ENCODE results near the gene BCKDK. TPM values are rescaled to one million over a fixed set of nuclear protein-coding genes. Genes with fewer than 3 reads are reported as not detected.
"Not testable (repeated sequence)": the region's sequence is repeated elsewhere in the genome, so short reads cannot be mapped to it uniquely, and the experiment has no call there.

Gene BCKDK
- total RNA-seq, 1 donor from 2014 or later: 21.5 TPM

DNA sequence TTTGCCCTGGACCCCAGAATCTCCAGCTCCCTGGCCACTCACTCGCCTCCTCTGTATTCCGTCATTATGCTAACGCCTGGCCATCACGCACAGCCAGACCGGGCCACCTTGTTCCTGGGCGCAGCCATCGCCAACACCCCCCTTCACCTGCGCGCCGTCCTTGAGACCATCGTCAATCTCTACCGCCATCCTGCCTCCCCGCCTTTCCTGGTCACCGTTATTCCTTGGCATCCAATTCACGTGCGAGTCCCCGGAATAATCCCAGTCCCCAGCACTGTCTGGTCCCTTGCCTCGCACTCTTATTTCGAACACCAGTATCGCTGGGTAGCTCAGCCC, 14.1 kb upstream of the BCKDK start:
- intact Hi-C loops (cut with micrococcal nuclease): loop anchor here (1.0 kb wide), 7 partner anchors 20 to 172 kb away; partner anchors contain the start of genes FUS, HSD3B7, KAT8 and STX4

DNA sequence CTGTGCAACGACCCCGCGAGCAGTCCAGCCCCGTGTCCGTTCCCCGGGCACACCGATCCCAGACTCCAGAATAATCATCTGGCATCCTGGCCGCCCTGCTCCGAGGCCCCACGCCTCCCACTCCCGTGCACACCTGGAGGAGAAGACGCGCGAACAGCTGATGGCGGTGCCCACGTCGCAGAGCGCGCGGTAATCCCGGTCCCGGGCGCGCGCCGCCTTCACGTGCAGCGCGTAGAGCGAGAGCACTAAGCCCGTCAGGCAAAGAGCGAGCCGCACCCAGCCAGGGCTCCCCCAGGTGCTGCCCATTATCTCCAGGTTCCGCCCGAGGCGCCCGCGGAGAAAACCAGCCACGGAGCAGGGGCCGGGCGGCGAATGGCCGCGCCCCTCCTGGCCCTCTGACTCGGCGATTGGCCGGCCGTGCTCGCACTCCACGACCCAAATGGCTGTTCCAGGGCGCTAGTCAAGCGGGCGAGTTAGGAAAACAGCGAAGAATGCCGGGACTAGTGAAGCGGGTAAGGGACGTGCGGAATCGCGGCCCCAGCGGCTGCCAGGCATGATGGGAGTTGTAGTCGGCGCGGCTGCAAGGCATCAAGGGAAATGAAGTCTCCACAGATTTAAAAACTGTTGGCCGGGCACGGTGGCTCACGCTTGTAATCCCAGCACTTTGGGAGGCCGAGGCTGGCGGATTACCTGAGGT, 13.6 kb upstream of the BCKDK start, which contains the start of gene VKORC1:
VKORC1 (minus strand) TSS at position 374 of the 697 bp plus-strand sequence; CDS start at position 306, 68 bp downstream.
- intact Hi-C loops (cut with micrococcal nuclease): loop anchor here (1.0 kb wide), 7 partner anchors 20 to 172 kb away; partner anchors contain the start of genes FUS, HSD3B7, KAT8 and STX4

DNA sequence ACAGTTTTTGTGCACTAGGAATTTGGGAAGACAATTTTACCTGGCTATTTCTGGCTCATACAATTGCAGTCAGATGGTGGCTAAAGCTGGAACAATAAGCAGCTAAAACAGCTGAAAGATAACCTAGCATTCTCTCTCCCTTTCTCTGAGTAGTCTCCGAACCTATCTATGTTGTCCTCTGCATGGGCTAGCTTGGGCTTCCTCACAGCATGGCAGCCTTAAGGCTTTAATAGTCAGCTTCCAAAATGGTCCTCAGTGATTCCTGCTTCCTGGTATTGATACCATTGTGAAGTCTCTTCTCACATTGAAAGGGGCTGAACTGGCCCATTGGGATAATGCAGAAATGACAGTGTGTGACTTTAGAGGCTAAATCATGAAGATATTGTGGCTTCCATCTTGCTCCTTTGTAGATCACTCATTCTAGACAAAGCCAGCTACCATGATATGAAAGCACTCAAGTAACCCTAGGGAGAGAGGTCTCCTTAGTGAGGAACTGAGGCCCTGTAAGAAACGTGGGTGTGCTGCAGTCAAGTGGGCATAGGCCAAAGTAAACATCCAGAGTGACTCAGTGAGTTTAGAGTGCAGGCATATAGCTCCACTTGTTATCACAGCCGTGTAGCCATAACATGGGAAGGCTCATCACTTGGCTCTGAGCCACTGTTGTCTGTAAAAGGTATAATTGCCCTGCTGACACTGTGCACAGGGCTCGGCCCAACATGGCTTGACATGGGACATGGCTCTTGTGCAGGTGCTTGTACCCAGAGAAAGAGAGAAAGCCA, 8.1 kb upstream of the BCKDK start:
- intact Hi-C loops (cut with micrococcal nuclease): no loop called here

DNA sequence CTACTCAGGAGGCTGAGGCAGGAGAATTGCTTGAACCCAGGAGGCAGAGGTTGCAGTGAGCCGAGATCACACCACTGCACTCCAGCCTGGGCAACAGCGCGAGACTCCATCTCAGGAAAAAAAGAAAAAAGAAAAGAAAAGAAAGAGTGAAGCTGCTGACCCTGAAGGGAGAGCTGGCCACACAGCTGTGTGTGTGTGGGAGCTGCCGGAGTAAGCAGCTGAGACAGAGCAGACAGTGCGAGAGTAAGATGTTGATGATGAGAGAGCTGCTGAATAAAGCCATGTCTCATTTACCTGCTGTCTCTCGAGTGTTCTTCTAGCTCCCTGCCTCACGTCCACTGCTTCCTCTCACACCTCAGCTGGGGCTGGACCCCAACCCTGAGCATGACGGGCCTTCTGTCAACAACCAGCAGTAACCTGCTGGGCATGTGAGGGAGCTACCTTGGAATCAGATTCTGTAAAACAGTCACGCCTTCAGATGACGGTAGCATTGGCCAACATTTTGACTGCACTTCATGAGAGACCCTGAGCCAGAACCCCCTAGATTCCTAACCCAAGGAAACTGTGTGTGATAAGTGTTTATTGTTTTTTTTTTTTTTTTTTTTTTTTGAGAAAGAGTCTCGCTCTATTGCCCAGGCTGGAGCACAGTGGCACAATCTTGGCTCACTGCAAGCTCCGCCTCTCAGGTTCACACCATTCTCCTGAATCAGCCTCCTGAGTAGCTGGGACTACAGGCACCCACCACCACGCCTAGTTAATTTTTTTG, 7.1 kb upstream of the BCKDK start:
- intact Hi-C loops (cut with micrococcal nuclease): not testable (repeated sequence)

DNA sequence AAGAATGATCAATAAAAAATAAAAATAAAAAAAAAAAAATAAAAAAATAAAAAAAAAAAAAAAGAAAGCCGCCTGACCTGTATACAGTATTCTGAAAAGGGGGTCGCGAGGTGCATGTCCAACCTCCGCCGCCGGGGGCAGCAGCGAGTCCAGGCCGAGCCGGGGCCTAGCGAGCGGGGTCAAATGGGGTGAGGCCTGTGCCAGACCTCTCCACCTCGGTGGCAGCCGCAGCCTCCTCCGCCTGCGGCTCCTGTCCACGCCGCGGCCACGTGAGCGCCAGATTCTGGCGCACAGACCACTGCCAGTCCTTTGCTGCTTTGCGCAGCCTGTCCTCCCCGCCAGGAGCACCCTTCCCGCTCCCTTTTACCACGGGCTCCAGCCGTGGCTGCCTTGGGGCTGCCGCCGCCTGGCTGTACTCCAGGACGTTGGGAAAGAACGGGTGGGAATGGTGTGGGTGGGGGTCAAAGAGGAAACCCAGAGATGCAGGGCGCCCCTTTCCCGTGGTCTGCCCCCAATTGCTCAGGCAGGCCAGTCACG, 2.4 kb upstream of the BCKDK start:
- intact Hi-C loops (cut with micrococcal nuclease): no loop called here

DNA sequence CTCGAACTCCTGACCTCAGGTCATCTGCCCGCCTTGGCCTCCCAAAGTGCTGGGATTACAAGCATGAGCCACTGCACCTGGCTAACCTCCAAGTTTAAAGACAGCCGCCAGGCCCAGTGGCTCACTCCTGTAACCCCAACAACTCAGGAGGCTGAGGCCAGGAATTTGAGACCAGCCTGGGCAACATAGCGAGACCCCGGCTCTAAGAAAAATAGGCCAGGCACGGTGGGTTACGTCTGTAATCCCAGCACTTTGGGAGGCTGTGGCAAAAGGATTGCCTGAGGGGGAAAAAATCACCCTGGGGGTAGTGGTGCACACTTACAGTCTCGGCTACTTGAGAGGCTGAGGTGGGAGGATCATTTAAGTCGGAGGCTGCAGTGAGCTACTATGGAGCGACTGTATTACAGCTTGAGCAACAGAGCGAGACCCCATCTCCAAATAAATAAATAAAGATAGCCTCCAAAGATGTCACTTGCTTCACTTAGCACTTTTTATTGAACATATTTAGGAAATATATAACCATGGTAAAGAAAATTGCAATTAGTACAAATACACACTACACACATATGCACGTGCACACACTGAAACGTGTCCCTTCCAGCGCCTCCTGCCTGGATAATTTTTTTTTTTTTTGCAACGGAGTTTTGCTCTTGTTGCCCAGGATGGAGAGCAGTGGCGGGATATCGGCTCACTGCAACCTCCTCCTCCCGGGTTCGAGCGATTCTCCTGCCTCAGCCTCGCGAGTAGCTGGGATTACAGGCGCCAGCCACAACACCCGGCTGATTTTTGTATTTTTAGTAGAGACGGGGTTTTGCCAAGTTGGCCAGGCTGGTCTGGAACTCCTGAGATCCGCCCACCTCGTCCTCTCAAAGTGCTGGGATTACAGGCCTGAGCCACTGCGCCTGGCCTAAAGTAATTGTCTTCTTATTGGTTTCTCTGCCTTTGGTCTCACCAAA, 1.4 kb upstream of the BCKDK start:
- intact Hi-C loops (cut with micrococcal nuclease): no loop called here

DNA sequence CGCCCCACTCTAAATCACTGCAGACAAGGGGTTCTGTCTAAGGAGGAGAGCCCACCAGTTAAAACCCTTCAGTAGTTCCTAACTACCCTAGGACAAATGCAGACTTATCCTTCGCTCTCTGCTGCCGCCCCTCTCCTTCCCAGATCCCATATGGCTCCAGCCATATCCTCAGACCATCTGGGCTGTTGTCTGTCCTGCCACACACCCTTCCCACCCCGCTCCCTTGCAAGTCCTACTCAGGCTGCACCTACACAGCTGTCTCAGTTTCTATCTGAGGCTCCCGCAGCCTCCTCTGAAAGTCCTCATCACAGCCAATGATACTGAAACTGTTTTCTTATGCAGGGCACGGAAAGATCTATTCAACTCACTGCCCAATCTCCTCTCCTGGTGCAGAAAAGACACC, 720 bp upstream of the BCKDK start:
- intact Hi-C loops (cut with micrococcal nuclease): no loop called here

DNA sequence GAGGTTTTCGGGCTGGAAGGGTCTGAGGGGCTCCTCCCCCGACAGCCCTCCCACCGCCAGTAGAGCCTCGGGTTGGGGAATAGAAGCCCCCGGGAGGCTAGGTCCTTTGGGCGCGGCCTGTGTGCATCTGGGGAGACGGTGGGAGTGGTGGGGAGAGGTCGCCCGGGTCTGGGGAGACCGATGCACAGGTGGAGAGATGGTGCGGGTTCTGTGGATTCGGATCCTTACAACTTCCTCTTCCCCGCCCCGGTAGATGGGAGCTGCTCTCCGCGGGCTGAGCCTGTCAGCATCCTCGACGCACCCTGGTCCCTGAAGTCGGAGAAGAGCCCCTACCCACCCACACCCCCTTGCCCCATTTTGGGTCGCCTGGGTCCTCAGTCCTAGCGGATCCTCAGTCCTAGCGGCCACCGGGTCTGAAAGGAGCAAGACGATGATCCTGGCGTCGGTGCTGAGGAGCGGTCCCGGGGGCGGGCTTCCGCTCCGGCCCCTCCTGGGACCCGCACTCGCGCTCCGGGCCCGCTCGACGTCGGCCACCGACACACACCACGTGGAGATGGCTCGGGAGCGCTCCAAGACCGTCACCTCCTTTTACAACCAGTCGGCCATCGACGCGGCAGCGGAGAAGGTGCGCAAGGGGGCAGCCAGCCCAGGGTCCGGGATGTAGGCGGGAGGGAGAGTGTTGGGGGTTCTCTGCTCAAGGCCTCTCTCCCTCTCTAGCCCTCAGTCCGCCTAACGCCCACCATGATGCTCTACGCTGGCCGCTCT, 790 bp downstream of the BCKDK start:
- intact Hi-C loops (cut with micrococcal nuclease): loop anchor here (2.0 kb wide), 1 partner anchor 34 kb away; no protein-coding TSS in a partner anchor

DNA sequence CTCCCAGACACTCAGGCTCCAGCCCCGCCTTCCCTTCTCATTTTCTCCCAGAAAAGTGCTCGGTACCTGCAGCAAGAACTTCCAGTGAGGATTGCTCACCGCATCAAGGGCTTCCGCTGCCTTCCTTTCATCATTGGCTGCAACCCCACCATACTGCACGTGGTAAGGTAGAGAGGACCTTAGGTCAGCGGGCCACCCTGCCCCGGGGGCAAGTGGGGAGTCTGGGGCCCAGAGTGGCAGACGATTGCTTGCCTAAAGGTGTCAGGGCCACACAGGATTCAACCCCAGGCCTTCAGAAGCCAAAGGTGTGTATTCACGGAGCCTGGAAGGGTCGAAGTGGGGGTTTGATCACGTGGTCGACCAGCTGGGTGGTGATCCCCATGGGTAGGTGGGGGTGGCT, 1.4 kb downstream of the BCKDK start:
- intact Hi-C loops (cut with micrococcal nuclease): loop anchor here (2.0 kb wide), 1 partner anchor 33 kb away; no protein-coding TSS in a partner anchor

DNA sequence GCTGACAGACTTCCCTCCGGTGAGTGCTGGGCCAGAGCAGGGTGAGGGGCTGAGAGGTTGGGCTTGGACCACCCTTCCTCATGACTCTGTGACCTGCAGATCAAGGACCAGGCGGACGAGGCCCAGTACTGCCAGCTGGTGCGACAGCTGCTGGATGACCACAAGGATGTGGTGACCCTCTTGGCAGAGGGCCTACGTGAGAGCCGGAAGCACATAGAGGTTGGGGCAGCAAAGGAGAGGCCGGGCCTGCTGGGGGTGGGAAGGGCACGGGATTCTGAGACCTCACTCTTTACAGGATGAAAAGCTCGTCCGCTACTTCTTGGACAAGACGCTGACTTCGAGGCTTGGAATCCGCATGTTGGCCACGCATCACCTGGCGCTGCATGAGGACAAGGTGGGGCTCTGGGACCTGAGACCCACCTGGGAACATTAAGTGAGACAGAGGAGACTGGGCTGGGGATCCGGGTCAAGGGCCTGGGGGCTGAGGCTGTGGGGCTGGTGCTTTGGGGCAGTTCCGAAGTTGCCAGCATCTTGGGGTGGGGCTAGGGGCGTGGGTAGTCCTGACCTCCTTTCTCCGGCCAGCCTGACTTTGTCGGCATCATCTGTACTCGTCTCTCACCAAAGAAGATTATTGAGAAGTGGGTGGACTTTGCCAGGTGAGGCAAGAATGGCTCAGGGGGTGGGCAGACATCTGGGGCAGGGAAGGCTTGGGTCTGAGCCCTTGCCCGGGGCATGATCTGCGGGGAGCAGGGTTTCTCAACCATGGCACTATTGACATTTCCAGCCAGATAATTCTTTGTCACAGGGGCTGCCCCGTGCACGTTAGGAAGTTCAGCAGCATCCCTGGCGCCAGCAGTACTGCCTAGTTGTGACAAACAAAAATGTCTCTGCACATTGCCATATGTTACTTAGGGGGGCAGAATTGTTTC, 2.2 kb downstream of the BCKDK start:
- intact Hi-C loops (cut with micrococcal nuclease): no loop called here

DNA sequence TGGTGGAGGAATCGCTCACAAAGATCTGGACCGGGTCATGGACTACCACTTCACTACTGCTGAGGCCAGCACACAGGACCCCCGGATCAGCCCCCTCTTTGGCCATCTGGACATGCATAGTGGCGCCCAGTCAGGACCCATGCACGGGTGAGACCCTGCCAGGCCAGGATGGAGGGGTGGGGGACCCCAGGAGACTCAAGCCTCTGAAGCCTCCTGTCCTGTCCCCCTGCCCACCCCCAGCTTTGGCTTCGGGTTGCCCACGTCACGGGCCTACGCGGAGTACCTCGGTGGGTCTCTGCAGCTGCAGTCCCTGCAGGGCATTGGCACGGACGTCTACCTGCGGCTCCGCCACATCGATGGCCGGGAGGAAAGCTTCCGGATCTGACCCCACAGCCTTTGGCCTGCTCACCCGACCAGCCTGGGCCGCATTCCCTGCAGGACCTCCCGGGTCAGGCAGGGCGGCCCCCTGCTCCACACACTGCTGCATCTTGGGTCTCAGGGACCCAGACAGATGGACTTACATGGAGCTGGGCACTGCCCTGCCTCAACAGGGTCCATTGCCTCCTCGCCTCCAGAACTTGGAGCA, 3.8 kb downstream of the BCKDK start:
- intact Hi-C loops (cut with micrococcal nuclease): no loop called here

DNA sequence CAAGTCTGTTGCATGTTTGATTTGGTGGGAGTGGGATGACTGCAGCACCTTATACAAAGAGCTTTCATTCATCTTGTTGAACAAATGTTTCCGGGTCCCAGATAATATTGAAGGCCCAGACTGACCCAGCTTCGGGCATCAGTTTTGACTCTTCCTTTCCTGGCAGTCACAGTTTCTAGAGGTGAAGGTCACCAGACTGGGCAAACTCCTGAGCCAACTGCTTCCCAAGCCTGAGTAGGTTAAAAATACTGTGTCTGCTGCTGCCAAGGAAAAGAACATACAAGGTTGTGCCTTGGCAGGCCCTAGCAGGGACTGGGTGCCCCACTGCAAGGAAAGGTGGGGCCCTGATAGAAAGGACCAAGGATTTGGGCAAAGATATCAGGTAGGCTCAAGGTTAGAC, 4.5 kb downstream of the BCKDK start:
- intact Hi-C loops (cut with micrococcal nuclease): no loop called here

DNA sequence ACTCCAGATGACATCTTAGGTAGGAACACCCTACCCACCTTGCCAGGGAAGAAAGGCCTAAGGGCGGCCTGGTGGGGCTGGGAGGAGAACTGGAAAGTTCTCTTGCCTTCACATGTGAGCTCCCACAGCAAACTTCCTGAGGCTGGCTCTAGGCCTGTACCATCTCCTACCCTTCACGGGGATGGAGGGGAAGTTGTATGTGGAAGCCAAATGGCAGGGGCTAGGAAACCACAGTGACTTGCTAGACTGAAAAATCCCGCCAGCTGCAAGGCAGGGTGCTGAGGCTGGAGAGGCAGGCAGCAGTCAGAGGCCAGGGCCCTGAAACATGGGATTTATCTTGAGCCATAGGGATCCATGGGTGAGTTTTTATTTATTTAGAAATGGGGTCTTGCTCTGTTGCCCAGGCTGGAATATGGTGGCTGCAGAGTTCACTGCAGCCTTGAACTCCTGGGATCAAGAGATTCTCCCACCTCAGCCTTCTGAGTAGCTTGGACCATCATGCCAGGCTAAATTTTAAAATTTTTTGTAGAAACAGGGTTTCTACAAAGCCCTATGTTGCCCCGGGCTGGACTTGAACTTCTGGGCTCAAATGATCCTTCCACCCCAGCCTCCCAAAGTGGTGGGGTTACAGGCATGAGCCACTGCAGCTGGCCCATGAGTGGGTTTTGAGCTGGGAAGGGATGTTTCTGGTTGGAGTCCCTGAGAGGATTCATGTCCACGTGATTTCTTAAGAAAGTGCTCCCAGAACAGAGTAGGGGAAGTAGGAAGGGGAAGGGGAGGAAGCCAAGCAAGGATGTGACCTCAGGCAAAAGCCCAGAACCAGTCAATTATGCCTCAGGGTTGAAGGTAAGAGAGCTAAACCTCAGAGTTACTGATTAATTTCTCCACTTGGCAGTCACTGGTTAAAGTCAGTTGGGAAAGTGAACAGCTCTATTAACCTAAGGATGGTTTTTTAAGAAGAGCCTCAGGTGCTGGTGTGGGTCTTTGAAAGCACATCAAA, 5.2 kb downstream of the BCKDK start:
- intact Hi-C loops (cut with micrococcal nuclease): no loop called here

DNA sequence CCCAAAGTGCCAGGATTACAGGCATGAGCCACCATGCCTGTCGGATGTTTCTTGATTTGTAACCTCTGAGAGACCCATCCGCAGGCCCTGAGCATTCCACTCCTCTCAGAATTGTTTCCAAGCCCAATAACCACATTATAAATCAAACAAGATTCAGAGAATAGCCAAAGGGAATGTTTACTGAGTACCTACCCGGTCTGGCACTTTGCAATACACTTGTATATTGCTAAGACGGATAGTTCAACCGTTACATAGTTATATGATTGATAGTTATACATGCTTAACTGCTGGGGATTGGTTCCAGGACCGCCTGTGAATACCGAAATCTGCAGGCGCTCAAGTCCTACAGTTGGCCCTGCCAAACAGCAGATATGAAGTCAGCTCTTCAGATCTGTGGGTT, 6.3 kb downstream of the BCKDK start:
- intact Hi-C loops (cut with micrococcal nuclease): no loop called here

DNA sequence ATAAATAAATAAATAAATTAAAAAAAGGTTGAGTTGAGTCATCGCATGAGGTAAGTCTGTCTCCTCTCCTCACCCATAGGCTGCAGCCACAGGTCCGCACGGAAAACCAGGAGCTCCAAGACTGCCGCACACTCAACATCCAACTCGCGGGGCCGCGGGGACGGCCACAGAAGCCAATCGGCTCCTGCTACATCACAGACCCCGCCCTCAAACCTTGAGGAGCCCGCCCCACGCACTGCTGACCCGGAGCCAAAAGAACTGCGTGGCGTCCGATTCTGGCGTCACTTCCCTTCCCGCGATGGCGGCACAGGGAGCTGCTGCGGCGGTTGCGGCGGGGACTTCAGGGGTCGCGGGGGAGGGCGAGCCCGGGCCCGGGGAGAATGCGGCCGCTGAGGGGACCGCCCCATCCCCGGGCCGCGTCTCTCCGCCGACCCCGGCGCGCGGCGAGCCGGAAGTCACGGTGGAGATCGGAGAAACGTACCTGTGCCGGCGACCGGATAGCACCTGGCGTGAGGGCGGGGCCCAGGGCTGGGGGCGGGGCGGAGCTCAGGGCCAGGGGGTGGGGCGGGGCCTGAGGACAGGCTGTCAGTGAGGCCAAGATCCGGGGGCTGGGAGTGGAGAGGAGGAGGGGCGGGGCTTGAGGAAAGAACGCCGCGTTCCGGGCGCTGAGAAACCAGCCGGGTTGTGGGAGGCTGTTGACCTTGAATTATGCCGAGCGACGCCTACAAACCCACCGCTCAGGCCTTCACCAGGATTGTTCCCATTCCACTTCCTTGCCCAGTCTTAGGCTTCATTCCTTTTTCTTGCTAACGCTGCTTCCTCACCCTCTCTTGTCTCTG, 9.4 kb downstream of the BCKDK start, which contains the start of gene KAT8:
KAT8 (plus strand) TSS at position 281 of the 839 bp plus-strand sequence; CDS start at position 299, 18 bp downstream.
- intact Hi-C loops (cut with micrococcal nuclease): loop anchor here (1.0 to 5.0 kb wide), 7 partner anchors 23 to 342 kb away; partner anchors contain the start of genes ARMC5, FUS, SETD1A and STX4
